ENCODE data around the gene IDE. TPM values are rescaled to one million over a fixed set of nuclear protein-coding genes. Genes with fewer than 3 reads are reported as not detected.

The IDE gene
- total and polyA plus RNA-seq, 9 of the 15 experiments (the other 6 are each of a cell fraction or from before 2014, with no cell fraction given) = 10.2 to 50.6 (median 33.2) TPM

DNA sequence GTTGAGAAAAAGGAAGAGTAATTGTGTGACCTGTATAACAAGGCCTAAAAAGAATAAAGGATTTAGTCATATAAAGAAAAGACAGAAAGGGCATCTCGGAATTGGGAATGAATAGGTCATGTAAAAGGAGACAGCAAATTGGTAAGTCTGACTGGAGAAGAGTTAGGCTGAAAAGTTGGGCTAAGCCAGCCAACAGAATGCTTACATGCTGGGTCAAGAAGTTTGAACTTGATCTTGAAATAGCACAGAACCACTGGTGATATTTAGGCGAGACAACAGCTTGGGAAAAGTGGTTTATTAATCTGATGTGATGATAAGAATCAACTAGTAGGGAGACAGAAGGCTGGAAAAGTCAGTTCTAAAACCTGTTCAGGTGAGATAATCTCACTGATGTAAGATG lies 4.8 kb downstream of the IDE start:
- BruUV-seq (replicated peaks) = no TSS peak
- H4K20me1 ChIP-seq (replicated peaks; ENCODE audit: control insufficient read depth, insufficient read depth, low read length) = peaks cover 17% of the 10 kb centered on the region
- POLR2A ChIA-PET = no interaction called here
- H3K4me3 ChIP-seq = no peak overlapping the region
- CTCF ChIA-PET (ENCODE audit: low intra/inter-chr PET ratio) = no interaction called here
- H3K9me3 ChIP-seq (replicated peaks; ENCODE audit: control insufficient read depth, insufficient read depth, low read depth, low read length) = no peaks in the 10 kb centered on the region
- WGBS (ENCODE audit: insufficient coverage, low coverage, missing lambda C conversion rate) = 55% methylated on average over 2 of the region's 2 CpGs
- H3K4me2 ChIP-seq (ENCODE audit: insufficient read depth, low read length) = no peak overlapping the region
- H2AFZ ChIP-seq (ENCODE audit: low read depth, low read length) = no peak overlapping the region
- DNase-seq (ENCODE audit: extremely low read depth in 1 of 4, low spot score in 3 of 4) (no peak), ATAC-seq (no peak), FAIRE-seq (no peak)
- no peak overlapping the region for H3K9ac ChIP-seq (ENCODE audit: insufficient read depth in 1 of 2, low read depth in 2 of 2, low read length in 2 of 2)
- TF ChIP-seq, protein P1, sequence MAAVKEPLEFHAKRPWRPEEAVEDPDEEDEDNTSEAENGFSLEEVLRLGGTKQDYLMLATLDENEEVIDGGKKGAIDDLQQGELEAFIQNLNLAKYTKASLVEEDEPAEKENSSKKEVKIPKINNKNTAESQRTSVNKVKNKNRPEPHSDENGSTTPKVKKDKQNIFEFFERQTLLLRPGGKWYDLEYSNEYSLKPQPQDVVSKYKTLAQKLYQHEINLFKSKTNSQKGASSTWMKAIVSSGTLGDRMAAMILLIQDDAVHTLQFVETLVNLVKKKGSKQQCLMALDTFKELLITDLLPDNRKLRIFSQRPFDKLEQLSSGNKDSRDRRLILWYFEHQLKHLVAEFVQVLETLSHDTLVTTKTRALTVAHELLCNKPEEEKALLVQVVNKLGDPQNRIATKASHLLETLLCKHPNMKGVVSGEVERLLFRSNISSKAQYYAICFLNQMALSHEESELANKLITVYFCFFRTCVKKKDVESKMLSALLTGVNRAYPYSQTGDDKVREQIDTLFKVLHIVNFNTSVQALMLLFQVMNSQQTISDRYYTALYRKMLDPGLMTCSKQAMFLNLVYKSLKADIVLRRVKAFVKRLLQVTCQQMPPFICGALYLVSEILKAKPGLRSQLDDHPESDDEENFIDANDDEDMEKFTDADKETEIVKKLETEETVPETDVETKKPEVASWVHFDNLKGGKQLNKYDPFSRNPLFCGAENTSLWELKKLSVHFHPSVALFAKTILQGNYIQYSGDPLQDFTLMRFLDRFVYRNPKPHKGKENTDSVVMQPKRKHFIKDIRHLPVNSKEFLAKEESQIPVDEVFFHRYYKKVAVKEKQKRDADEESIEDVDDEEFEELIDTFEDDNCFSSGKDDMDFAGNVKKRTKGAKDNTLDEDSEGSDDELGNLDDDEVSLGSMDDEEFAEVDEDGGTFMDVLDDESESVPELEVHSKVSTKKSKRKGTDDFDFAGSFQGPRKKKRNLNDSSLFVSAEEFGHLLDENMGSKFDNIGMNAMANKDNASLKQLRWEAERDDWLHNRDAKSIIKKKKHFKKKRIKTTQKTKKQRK (IDR thresholded peaks at IDR 0.05; ENCODE audit: borderline replicate concordance, low read depth, low read length) = no peak
- TF ChIP-seq ZNF224 (CRISPR knock-in tag; IDR thresholded peaks at IDR 0.05) = no peak
- TF ChIP-seq JUND (IDR thresholded peaks at IDR 0.05; ENCODE audit: borderline replicate concordance, low read depth, low read length) = no peak
- no peak for TF ChIP-seq JUND (tag; IDR thresholded peaks at IDR 0.05; ENCODE audit: borderline replicate concordance, low read depth, low read length)
- TF ChIP-seq TRIM28 (IDR thresholded peaks at IDR 0.05) = no peak
- TF ChIP-seq CBX5 (IDR thresholded peaks at IDR 0.05; ENCODE audit: borderline replicate concordance, low read depth) = no peak
- TF ChIP-seq CBX3 (IDR thresholded peaks at IDR 0.05; ENCODE audit: borderline replicate concordance in 1 of 2, low read length in 2 of 2) = no peak
- no peak for TF ChIP-seq CCNT2 (IDR thresholded peaks at IDR 0.05; ENCODE audit: borderline replicate concordance, extremely low read depth, insufficient read length, low read depth, low read length)
- TF ChIP-seq CHD4 (IDR thresholded peaks at IDR 0.05; ENCODE audit: insufficient read depth, insufficient replicate concordance, low read depth, low read length, poor library complexity, severe bottlenecking) = no peak
- no peak for TF ChIP-seq ETV6 (IDR thresholded peaks at IDR 0.05; ENCODE audit: borderline replicate concordance in 1 of 2, low read depth in 2 of 2, low read length in 1 of 2)
- no peak for TF ChIP-seq ETV6 (CRISPR knock-in tag; IDR thresholded peaks at IDR 0.05; ENCODE audit: borderline replicate concordance)
- TF ChIP-seq, protein P2, sequence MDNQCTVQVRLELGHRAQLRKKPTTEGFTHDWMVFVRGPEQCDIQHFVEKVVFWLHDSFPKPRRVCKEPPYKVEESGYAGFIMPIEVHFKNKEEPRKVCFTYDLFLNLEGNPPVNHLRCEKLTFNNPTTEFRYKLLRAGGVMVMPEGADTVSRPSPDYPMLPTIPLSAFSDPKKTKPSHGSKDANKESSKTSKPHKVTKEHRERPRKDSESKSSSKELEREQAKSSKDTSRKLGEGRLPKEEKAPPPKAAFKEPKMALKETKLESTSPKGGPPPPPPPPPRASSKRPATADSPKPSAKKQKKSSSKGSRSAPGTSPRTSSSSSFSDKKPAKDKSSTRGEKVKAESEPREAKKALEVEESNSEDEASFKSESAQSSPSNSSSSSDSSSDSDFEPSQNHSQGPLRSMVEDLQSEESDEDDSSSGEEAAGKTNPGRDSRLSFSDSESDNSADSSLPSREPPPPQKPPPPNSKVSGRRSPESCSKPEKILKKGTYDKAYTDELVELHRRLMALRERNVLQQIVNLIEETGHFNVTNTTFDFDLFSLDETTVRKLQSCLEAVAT (IDR thresholded peaks at IDR 0.05) = no peak
- TF ChIP-seq ZC3H11A (IDR thresholded peaks at IDR 0.05; ENCODE audit: low read depth, low read length) = no peak
- no peak for TF ChIP-seq ZNF184 (CRISPR knock-in tag; IDR thresholded peaks at IDR 0.05)
- no peak for TF ChIP-seq ZKSCAN8 (CRISPR knock-in tag; IDR thresholded peaks at IDR 0.05)
- TF ChIP-seq, protein P3, sequence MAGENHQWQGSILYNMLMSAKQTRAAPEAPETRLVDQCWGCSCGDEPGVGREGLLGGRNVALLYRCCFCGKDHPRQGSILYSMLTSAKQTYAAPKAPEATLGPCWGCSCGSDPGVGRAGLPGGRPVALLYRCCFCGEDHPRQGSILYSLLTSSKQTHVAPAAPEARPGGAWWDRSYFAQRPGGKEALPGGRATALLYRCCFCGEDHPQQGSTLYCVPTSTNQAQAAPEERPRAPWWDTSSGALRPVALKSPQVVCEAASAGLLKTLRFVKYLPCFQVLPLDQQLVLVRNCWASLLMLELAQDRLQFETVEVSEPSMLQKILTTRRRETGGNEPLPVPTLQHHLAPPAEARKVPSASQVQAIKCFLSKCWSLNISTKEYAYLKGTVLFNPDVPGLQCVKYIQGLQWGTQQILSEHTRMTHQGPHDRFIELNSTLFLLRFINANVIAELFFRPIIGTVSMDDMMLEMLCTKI (IDR thresholded peaks at IDR 0.05; ENCODE audit: partially characterized antibody) = no peak
- TF ChIP-seq ILF3 (IDR thresholded peaks at IDR 0.05; ENCODE audit: borderline replicate concordance) = no peak
- TF ChIP-seq ZNF174 (CRISPR knock-in tag; IDR thresholded peaks at IDR 0.05) = no peak
- H3K9me1 ChIP-seq (ENCODE audit: control insufficient read depth, insufficient read depth, low read length) = no peaks in the 10 kb centered on the region
- peaks cover 8 to 13% of the 10 kb centered on the region in 2 experiments; a peak in 4 of 5 replicates for H3K4me1 ChIP-seq (replicated peaks in 1 of 2; ENCODE audit: control insufficient read depth in 2 of 2, insufficient read depth in 2 of 2, low read length in 2 of 2)
- intact Hi-C loops (cut with micrococcal nuclease) = no loop called here
- H3K79me2 ChIP-seq (ENCODE audit: control insufficient read depth, insufficient read depth, low read length) = peaks cover 90% of the 10 kb centered on the region
- in situ Hi-C loops (cut with MboI) = no loop called here
- H3K36me3 ChIP-seq (ENCODE audit: control insufficient read depth, insufficient read depth, low read length) = peaks cover 56% of the 10 kb centered on the region
- no peak overlapping the region for H3K27ac ChIP-seq (ENCODE audit: extremely low read depth, low read depth, low read length)
- no peaks in the 10 kb centered on the region for H3K27me3 ChIP-seq (ENCODE audit: control insufficient read depth in 2 of 2, insufficient read depth in 2 of 2, low read length in 2 of 2)

All from K562 (cell line).